Ovary (tissue), 9 donors: ENCODE data around the gene PLCD1. TPM values are rescaled to one million over a fixed set of nuclear protein-coding genes. Genes with fewer than 3 reads are reported as not detected.

Experiments used
- DNase-seq, 5 donors: peaks; one replicate each; pipeline ENCODE4 v3.0.0-alpha.2; 2019 to 2020
- H3K27ac ChIP-seq, 2 donors: fragments of 200-600 bp; one replicate each; pipeline versions ENCODE4 v1.5.1 to v1.8.0; 2019 to 2022
- H3K27me3 ChIP-seq: fragments of 200-600 bp; one replicate; pipeline ENCODE4 v1.8.0; 2022
- H3K36me3 ChIP-seq: fragments of 200-600 bp; sonication (generic); one replicate; pipeline ENCODE4 v1.5.1; 2019
- H3K4me1 ChIP-seq: one replicate; pipeline ENCODE4 v1.8.1; 2013; ENCODE audit warnings: mild to moderate bottlenecking, moderate library complexity; ENCODE audit not compliant: insufficient read depth
- H3K4me3 ChIP-seq: fragments of 200-600 bp; sonication (generic); one replicate; pipeline ENCODE4 v1.5.1; 2017
- H3K9me3 ChIP-seq, 2 donors: fragments of 200-600 bp in 1 of 2; sonication (generic) in 1 of 2; one replicate each; pipeline versions ENCODE4 v1.5.1 to v1.8.1; 2013 to 2019; ENCODE audit warnings: mild to moderate bottlenecking in 1 of 2, moderate library complexity in 1 of 2
- CTCF ChIP-seq, 3 donors: fragments of 450-650 bp in 2 of 3; fragments of 200-600 bp in 1 of 3; IDR thresholded peaks; one replicate each; pipeline versions ENCODE4 v1.5.1 to v1.8.0; 2016 to 2022; ENCODE audit warnings: antibody characterized with exemption in 3 of 3, mild to moderate bottlenecking in 1 of 3
- EP300 ChIP-seq: sonication (generic); formaldehyde crosslinking; IDR thresholded peaks from one replicate; pipeline ENCODE4 v1.6.1; 2017; ENCODE audit warnings: antibody characterized with exemption
- POLR2A ChIP-seq: fragments of 450-650 bp; IDR thresholded peaks from one replicate; pipeline ENCODE4 v1.6.1; 2017; ENCODE audit warnings: antibody characterized with exemption, mild to moderate bottlenecking, moderate library complexity
- WGBS, 3 donors: extraction: QIAGEN DNeasy Blood & Tissue Kit in 1 of 3; methylation state at CpG; one replicate each; pipeline versions ENCODE4 v1.1.5 to v1.1.7; 2013 to 2017; 5-methylcytosine and 5-hydroxymethylcytosine counted together
- intact Hi-C, 4 donors: fragments of 100-400 bp; cut with DNase I; formaldehyde crosslinking; loops; one replicate each; pipeline versions ENCODE4 v1.11.0 to v1.15.1; 2022 to 2023
- polyA plus RNA-seq, 2 donors: library from polyadenylated mRNA; stranded (reverse); fragments of 200-250 nt in 1 of 2; fragments of 350-450 nt in 1 of 2; fragmentation: Illumina TruSeq in 1 of 2; extraction: RNeasy Lipid Tissue Mini Kit (QIAGEN cat#74804) in 1 of 2; gene quantifications; one replicate each; pipeline ENCODE4 v1.2.3, GENCODE V29; 2013 to 2014
- total RNA-seq, 7 donors: library from RNA; depleted of rRNA in 2 of 7; stranded (reverse); fragments of >200 nt in 2 of 7; fragmentation: NEBNext Ultra II Directional in 3 of 7; extraction: Animal tissue kit (Norgen Biotek cat#: 25700) in 3 of 7; gene quantifications; one replicate each; pipeline versions ENCODE4 v1.1.0 to v1.2.4, GENCODE V29; 2016 to 2023
- donor health status: DM: no; HTN: no; CAD: no; lungs with moderate emphysema.
- donor health status: DM: no; HTN: no; CAD: no.
- donor health status: Bipolar disorder and iron deficiency.
- donor health status: DM: yes; HTN: yes; CAD: no.
- donor health status: DM: no; HTN: no; CAD: no.
- donor health status: DM: yes; HTN: yes; CAD: no.

PLCD1 gene
- total and polyA plus RNA-seq, 9 donors: 12.3 to 62.3 (median 27.0) TPM

- no peak overlapping the region for H3K4me3 ChIP-seq
- no peak overlapping the region for H3K27ac ChIP-seq
- TF ChIP-seq EP300: no peak
- no peak for TF ChIP-seq CTCF (IDR thresholded peaks at IDR 0.05)
- TF ChIP-seq POLR2A: no peak
- peaks cover 0 to 4% of the 10 kb centered on the region in 2 donors for H3K9me3 ChIP-seq
- no peaks in the 10 kb centered on the region for H3K27me3 ChIP-seq
- 70 to 79% (median 77%) methylated on average over 6 of the region's 6 CpGs for WGBS, 3 donors
- peaks cover 13% of the 10 kb centered on the region for H3K4me1 ChIP-seq
- intact Hi-C loops: loop anchor here in 1 of 4 donors (5.0 kb wide), 1 partner anchor 870 kb away; no protein-coding TSS in a partner anchor
- H3K36me3 ChIP-seq: no peaks in the 10 kb centered on the region
- DNase-seq: peak in 1 of 5 donors; percentile 30
Measured at GRCh38 chr3:38016847-38017444, 12.5 kb downstream of the PLCD1 start.

- Histone ChIP-seq H3K27ac (no peak overlapping the region), H3K27me3 (no peaks in the 10 kb centered on the region), H3K4me3 (no peak overlapping the region), H3K9me3 (peaks cover 0 to 4% of the 10 kb centered on the region in 2 donors), H3K4me1 (peaks cover 13% of the 10 kb centered on the region), H3K36me3 (no peaks in the 10 kb centered on the region)
- intact Hi-C loops: loop anchor here in 1 of 4 donors (5.0 kb wide), 1 partner anchor 869 kb away; no protein-coding TSS in a partner anchor
- peak in 1 of 5 donors; percentile 30 for DNase-seq
- 96 to 97% (median 97%) methylated on average over 13 of the region's 13 CpGs for WGBS, 3 donors
- TF ChIP-seq CTCF (IDR thresholded peaks at IDR 0.05) (no peak), POLR2A (no peak), EP300 (no peak)
Measured at GRCh38 chr3:38016410-38016809, 13.0 kb downstream of the PLCD1 start.

GRCh38 chr3:38015984-38016383, 13.5 kb downstream of the PLCD1 start:
- H3K27me3 ChIP-seq: no peaks in the 10 kb centered on the region
- H3K27ac ChIP-seq: no peak overlapping the region
- peak in 1 of 5 donors; percentile 10 for DNase-seq
- intact Hi-C loops: loop anchor here in 1 of 4 donors (5.0 kb wide), 1 partner anchor 869 kb away; no protein-coding TSS in a partner anchor
- 81 to 91% (median 90%) methylated on average over 3 of the region's 3 CpGs for WGBS, 3 donors
- peaks cover 0 to 4% of the 10 kb centered on the region in 2 donors for H3K9me3 ChIP-seq
- TF ChIP-seq CTCF (IDR thresholded peaks at IDR 0.05) (no peak), POLR2A (no peak), EP300 (no peak)
- peaks cover 13% of the 10 kb centered on the region for H3K4me1 ChIP-seq
- H3K36me3 ChIP-seq: no peaks in the 10 kb centered on the region
- H3K4me3 ChIP-seq: no peak overlapping the region

- Histone ChIP-seq H3K9me3 (peaks cover 0 to 4% of the 10 kb centered on the region in 2 donors), H3K36me3 (no peaks in the 10 kb centered on the region), H3K27me3 (no peaks in the 10 kb centered on the region), H3K4me1 (peaks cover 13% of the 10 kb centered on the region), H3K27ac (no peak overlapping the region), H3K4me3 (no peak overlapping the region)
- peak in 1 of 5 donors; percentile 11 for DNase-seq
- intact Hi-C loops: loop anchor here in 1 of 4 donors (5.0 kb wide), 1 partner anchor 868 kb away; no protein-coding TSS in a partner anchor
- WGBS, 3 donors: 83 to 92% (median 88%) methylated on average over 3 of the region's 3 CpGs
- no peak for TF ChIP-seq POLR2A
- TF ChIP-seq EP300: no peak
- TF ChIP-seq CTCF (IDR thresholded peaks at IDR 0.05): no peak
Measured at GRCh38 chr3:38015485-38015884, 14.0 kb downstream of the PLCD1 start.
